C4-2B (cell line): ENCODE data around the gene MMP25.

Source experiments
- CTCF ChIP-seq: fragments of 450-650 bp; conservative IDR thresholded peaks from 2 replicates; pipeline ENCODE4 v1.5.1; 2017; ENCODE audit warnings: mild to moderate bottlenecking
- ZFX ChIP-seq: fragments of 450-650 bp; IDR thresholded peaks from 2 replicates; pipeline ENCODE4 v1.6.1; 2017

GRCh38 chr16:3036726-3037315 lies 9.5 kb upstream of the MMP25 start, which contains the start of gene BICDL2:
- TF ChIP-seq CTCF (no peak), ZFX (no peak)
